ENCODE measurements around the gene FUCA2. TPM values are rescaled to one million over a fixed set of nuclear protein-coding genes. Genes with fewer than 3 reads are reported as not detected.
A peak's percentile ranks its signal among the peaks of the same experiment; 100 is the strongest.

FUCA2 gene
- total RNA-seq, 1 donor from 2014 or later, result 35.3 TPM

DNA sequence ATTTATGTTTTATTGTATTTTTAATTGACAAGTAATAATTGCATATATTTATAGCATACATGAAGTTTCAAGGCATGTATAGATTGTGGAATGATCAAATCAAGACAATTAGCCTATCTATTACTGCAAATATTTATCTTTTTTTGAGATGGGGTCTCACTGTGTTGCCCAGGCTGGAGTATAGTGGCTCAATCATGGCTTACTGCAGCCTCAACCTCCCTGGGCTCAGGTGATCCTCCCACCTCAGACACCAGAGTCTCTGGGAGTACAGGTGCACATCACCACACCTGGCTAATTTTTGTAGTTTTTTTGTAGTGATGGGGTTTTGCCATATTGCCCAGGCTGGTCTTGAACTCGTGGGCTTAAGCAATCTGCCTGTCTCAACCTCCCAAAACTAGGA is 16.2 kb upstream of the FUCA2 start:
- DNase-seq (ENCODE audit: low read depth) (no peak), FAIRE-seq (no peak)
- Histone ChIP-seq H3K4me3 (ENCODE audit: low read depth, low read length) (no peak overlapping the region), H3K36me3 (ENCODE audit: control insufficient read depth, insufficient read depth, low read length) (no peaks in the 10 kb centered on the region), H3K27me3 (ENCODE audit: control insufficient read depth, insufficient read depth, low read length) (no peaks in the 10 kb centered on the region)
- TF ChIP-seq CTCF (IDR thresholded peaks at IDR 0.05; ENCODE audit: insufficient read depth, low read length, severe bottlenecking), result no peak

GRCh38 chr6:143525356-143525755 is 13.8 kb upstream of the FUCA2 start:
- no peak for FAIRE-seq
- DNase-seq (ENCODE audit: low read depth), result no peak

GRCh38 chr6:143522039-143522600 is 10.6 kb upstream of the FUCA2 start:
- FAIRE-seq (no peak), DNase-seq (ENCODE audit: low read depth) (peak; percentile 44)
- no peaks in the 10 kb centered on the region for H3K27me3 ChIP-seq (ENCODE audit: control insufficient read depth, insufficient read depth, low read length)
- no peaks in the 10 kb centered on the region for H3K36me3 ChIP-seq (ENCODE audit: control insufficient read depth, insufficient read depth, low read length)
- no peak for TF ChIP-seq CTCF (IDR thresholded peaks at IDR 0.05; ENCODE audit: insufficient read depth, low read length, severe bottlenecking)
- H3K4me3 ChIP-seq (ENCODE audit: low read depth, low read length), result no peak overlapping the region

More at GRCh38 chr6:143525356-143525755, 13.8 kb upstream of the FUCA2 start:
- H3K4me3 ChIP-seq (ENCODE audit: low read depth, low read length), result no peak overlapping the region
- no peak for TF ChIP-seq CTCF (IDR thresholded peaks at IDR 0.05; ENCODE audit: insufficient read depth, low read length, severe bottlenecking)
- no peaks in the 10 kb centered on the region for H3K36me3 ChIP-seq (ENCODE audit: control insufficient read depth, insufficient read depth, low read length)
- H3K27me3 ChIP-seq (ENCODE audit: control insufficient read depth, insufficient read depth, low read length), result no peaks in the 10 kb centered on the region

DNA sequence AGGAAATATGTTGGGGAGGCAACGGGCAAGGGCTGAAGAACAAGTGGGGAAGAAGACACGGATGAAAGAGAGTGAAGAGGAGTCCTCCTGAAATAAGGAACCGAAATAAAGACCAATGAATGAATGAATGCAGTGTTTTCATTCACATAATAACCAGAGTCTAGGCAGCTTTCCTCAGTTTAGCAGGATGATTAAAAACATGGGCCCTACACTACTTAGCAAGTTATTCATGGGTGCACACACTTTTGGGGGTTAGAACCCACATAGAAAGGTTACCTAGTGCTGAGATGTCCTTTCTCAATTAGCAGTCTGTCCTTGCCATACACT is 5.9 kb upstream of the FUCA2 start:
- H3K27me3 ChIP-seq (ENCODE audit: control insufficient read depth, insufficient read depth, low read length), result no peaks in the 10 kb centered on the region
- no peaks in the 10 kb centered on the region for H3K36me3 ChIP-seq (ENCODE audit: control insufficient read depth, insufficient read depth, low read length)
- no peak overlapping the region for H3K4me3 ChIP-seq (ENCODE audit: low read depth, low read length)
- FAIRE-seq (no peak), DNase-seq (ENCODE audit: low read depth) (no peak)
- no peak for TF ChIP-seq CTCF (IDR thresholded peaks at IDR 0.05; ENCODE audit: insufficient read depth, low read length, severe bottlenecking)

- DNase-seq (ENCODE audit: low read depth) (no peak), FAIRE-seq (no peak)
- H3K27me3 ChIP-seq (ENCODE audit: control insufficient read depth, insufficient read depth, low read length), result no peaks in the 10 kb centered on the region
- no peak for TF ChIP-seq CTCF (IDR thresholded peaks at IDR 0.05; ENCODE audit: insufficient read depth, low read length, severe bottlenecking)
- no peak overlapping the region for H3K4me3 ChIP-seq (ENCODE audit: low read depth, low read length)
- H3K36me3 ChIP-seq (ENCODE audit: control insufficient read depth, insufficient read depth, low read length), result no peaks in the 10 kb centered on the region
Observed at GRCh38 chr6:143516690-143517446, 5.3 kb upstream of the FUCA2 start.

Measured in bronchial epithelial cell (primary cell).